Thyroid gland (tissue), 4 donors: Measurements from ENCODE around the gene DIP2C. TPM values are rescaled to one million over a fixed set of nuclear protein-coding genes. Genes with fewer than 3 reads are reported as not detected.

Source experiments
- DNase-seq, 2 donors: peaks; one replicate each; pipeline ENCODE4 v3.0.0-alpha.2; 2019
- H3K27ac ChIP-seq, 3 donors: fragments of 200-600 bp; sonication (generic); 1 replicate in 2 of 3; 2 replicates in 1 of 3; pipeline ENCODE4 v1.5.1; 2016 to 2019; ENCODE audit warnings: mild to moderate bottlenecking in 1 of 3, moderate library complexity in 1 of 3
- H3K27me3 ChIP-seq: fragments of 200-600 bp; sonication (generic); one replicate; pipeline ENCODE4 v1.5.1; 2019
- H3K36me3 ChIP-seq, 2 donors: fragments of 200-600 bp; sonication (generic); one replicate each; pipeline ENCODE4 v1.5.1; 2016 to 2019
- H3K4me1 ChIP-seq, 2 donors: fragments of 200-600 bp; sonication (generic); one replicate each; pipeline ENCODE4 v1.5.1; 2017 to 2019
- H3K4me3 ChIP-seq, 3 donors: fragments of 200-600 bp; sonication (generic); replicated peaks in 1 of 3; 1 replicate in 2 of 3; 2 replicates in 1 of 3; pipeline ENCODE4 v1.5.1; 2016; ENCODE audit warnings: mild to moderate bottlenecking in 1 of 3
- H3K9me3 ChIP-seq: fragments of 200-600 bp; sonication (generic); one replicate; pipeline ENCODE4 v1.5.1; 2017
- POLR2A ChIP-seq, 2 donors: fragments of 450-650 bp; IDR thresholded peaks; one replicate each; pipeline ENCODE4 v1.6.1; 2017; ENCODE audit warnings: antibody characterized with exemption in 2 of 2, mild to moderate bottlenecking in 2 of 2, moderate library complexity in 1 of 2
- WGBS, 2 donors: methylation state at CpG; one replicate each; pipeline ENCODE4 v1.1.5; 2017; 5-methylcytosine and 5-hydroxymethylcytosine counted together
- intact Hi-C: fragments of 100-400 bp; cut with DNase I; formaldehyde crosslinking; loops from one replicate; pipeline ENCODE4 v1.15.1; 2023
- total RNA-seq, 4 donors: library from RNA; depleted of rRNA; stranded (reverse); fragments of >200 nt; gene quantifications; one replicate each; pipeline ENCODE4 v1.2.3, GENCODE V29; 2016
- TF ChIP-seq, protein P1 (sequence below), 6 experiments: fragments of 200-600 bp in 3 of 6; fragments of 450-650 bp in 3 of 6; sonication (generic) in 3 of 6; IDR thresholded peaks; one replicate each; pipeline ENCODE4 v1.5.1; 2016 to 2019; ENCODE audit warnings: antibody characterized with exemption in 6 of 6, mild to moderate bottlenecking in 2 of 6, inconsistent platforms in 1 of 6, moderate library complexity in 1 of 6

The DIP2C gene
- total RNA-seq, 4 donors from 2014 or later: 11.4 to 14.6 (median 12.3) TPM

DNA sequence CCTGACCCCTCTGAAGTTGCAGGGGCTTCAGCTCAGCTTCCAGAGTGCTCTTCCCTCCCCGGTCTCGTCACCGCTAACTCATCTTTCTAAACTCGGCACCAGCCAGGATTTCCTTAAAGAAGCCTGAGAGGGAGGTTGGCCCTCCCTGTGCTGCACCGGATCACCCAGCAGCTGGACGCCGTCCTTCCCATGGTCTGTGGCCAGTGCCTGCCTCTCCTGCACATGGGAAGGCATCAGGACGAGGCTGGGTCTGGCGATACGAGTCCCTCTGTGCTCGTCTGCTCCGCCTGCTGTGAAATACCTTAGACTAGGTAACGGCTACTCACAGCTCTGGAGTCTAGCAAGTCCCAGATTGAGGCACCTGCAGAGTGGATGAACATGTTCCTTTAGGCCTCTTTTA is 375.1 kb downstream of the DIP2C start:
- H3K36me3 ChIP-seq: no peaks in the 10 kb centered on the region
- no peak for DNase-seq
- H3K27me3 ChIP-seq: no peaks in the 10 kb centered on the region
- intact Hi-C loops: no loop called here
- WGBS, 2 donors: 86 to 89% methylated on average over 12 to 13 of the region's 13 CpGs
- H3K9me3 ChIP-seq: no peaks in the 10 kb centered on the region
- no peak overlapping the region for H3K4me3 ChIP-seq
- H3K4me1 ChIP-seq: peaks cover 0 to 11% of the 10 kb centered on the region in 2 donors
- no peak overlapping the region for H3K27ac ChIP-seq
- TF ChIP-seq POLR2A (IDR thresholded peaks at IDR 0.05): no peak
- TF ChIP-seq, protein P1, sequence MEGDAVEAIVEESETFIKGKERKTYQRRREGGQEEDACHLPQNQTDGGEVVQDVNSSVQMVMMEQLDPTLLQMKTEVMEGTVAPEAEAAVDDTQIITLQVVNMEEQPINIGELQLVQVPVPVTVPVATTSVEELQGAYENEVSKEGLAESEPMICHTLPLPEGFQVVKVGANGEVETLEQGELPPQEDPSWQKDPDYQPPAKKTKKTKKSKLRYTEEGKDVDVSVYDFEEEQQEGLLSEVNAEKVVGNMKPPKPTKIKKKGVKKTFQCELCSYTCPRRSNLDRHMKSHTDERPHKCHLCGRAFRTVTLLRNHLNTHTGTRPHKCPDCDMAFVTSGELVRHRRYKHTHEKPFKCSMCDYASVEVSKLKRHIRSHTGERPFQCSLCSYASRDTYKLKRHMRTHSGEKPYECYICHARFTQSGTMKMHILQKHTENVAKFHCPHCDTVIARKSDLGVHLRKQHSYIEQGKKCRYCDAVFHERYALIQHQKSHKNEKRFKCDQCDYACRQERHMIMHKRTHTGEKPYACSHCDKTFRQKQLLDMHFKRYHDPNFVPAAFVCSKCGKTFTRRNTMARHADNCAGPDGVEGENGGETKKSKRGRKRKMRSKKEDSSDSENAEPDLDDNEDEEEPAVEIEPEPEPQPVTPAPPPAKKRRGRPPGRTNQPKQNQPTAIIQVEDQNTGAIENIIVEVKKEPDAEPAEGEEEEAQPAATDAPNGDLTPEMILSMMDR (IDR thresholded peaks at IDR 0.05): no peak

DNA sequence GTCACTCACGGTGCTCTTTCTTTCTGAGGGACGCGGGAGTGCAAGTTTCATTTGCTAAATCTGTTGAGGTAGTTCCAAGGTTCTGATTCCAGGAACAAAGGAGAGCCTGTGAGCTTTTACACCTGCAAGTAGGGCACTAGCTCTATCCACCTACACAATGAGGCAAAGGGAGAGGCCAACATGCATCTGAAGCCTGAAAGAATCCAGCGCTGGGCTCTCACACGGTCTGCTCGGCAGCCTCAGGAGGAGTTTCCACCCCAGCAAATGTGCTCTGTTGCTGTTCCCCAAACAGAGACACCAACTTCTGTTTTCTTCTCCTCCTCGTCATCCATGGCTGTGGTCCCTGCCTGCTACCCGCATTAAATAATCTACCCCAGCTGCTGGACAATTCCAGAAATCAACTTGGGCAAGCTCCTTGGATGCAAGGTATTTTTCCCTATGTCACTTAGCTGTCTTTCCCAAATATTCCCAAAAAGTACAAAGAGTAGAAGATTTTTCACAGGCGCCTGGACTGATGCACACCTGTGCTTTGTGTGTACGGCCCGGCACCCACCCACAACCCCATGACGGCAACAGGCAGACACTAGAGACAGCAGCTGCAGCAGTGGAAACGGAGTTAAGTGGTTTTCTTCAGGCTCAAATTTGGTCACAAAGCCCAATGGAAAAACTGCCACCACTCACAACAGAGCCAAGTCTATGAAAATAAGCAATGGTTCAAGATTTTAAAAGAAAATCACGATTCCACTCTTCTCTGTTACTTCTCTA is 377.4 kb downstream of the DIP2C start:
- TF ChIP-seq POLR2A (IDR thresholded peaks at IDR 0.05): no peak
- TF ChIP-seq, protein P1 (IDR thresholded peaks at IDR 0.05): no peak
- intact Hi-C loops: no loop called here
- DNase-seq: no peak
- Histone ChIP-seq H3K9me3 (no peaks in the 10 kb centered on the region), H3K4me1 (peaks cover 4 to 5% of the 10 kb centered on the region in 2 donors), H3K27ac (no peak overlapping the region), H3K36me3 (no peaks in the 10 kb centered on the region), H3K4me3 (no peak overlapping the region), H3K27me3 (no peaks in the 10 kb centered on the region)
- 90 to 95% methylated on average over 13 to 14 of the region's 14 CpGs for WGBS, 2 donors

DNA sequence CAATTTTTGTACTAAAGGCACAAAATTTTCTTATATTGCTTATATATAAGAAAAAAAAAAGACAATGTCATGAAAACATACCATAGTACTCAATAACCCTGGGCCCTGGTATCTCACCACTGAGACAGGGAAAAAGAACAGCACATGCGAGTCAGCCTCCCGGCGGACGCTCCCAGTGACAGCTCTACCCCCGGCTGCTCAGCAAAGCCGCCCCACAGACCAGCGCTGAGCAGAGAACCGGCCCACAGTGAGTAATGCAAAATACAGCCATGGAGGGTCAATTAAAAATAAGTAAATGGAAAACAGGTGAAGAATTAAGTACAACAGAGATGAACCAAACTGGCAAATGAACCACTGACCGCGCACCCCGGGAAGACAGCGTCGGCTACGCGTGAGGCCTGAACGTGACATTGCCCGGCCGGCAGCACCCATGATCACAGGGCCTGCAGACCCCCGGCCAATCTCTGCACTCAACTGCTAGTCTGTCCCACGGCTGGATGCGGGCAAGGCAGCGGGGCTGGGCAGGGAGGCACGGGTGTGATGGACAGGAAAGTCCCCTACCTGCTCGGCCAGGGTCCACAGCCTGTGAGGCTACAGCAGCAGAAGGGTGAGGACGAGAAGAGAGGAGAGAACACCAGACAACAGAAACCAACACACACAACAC is 378.4 kb downstream of the DIP2C start:
- intact Hi-C loops: no loop called here
- DNase-seq: no peak
- Histone ChIP-seq H3K4me1 (peaks cover 7 to 11% of the 10 kb centered on the region in 2 donors), H3K4me3 (no peak overlapping the region), H3K27me3 (no peaks in the 10 kb centered on the region), H3K27ac (no peak overlapping the region), H3K36me3 (no peaks in the 10 kb centered on the region), H3K9me3 (no peaks in the 10 kb centered on the region)
- 93 to 95% methylated on average over 25 of the region's 25 CpGs for WGBS, 2 donors
- TF ChIP-seq, protein P1 (IDR thresholded peaks at IDR 0.05): no peak
- TF ChIP-seq POLR2A (IDR thresholded peaks at IDR 0.05): no peak

DNA sequence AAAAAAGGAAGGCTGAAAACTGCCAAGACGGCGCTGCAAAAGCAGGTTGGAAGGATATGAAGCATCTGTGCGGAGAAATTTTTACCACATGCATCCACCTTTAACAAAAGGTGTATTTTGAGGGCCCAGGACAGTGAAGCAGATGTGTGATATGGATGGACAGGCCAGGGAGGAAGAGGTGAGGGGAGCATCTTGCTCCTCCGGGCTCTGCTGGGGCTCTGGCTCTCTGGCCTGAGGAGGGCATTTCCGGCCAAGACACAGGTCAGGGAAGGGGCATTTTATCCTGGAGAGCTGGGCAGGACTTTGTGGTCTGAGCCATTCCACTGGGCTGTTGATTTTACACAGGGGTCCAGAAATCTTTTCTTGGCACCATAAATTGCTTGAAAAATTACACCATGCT is 379.1 kb downstream of the DIP2C start:
- Histone ChIP-seq H3K36me3 (no peaks in the 10 kb centered on the region), H3K4me3 (no peak overlapping the region), H3K27me3 (no peaks in the 10 kb centered on the region), H3K4me1 (peaks cover 7 to 11% of the 10 kb centered on the region in 2 donors), H3K27ac (no peak overlapping the region), H3K9me3 (no peaks in the 10 kb centered on the region)
- TF ChIP-seq, protein P1 (IDR thresholded peaks at IDR 0.05): no peak
- no peak for TF ChIP-seq POLR2A (IDR thresholded peaks at IDR 0.05)
- DNase-seq: no peak
- intact Hi-C loops: no loop called here
- WGBS, 2 donors: 90 to 97% methylated on average over 5 of the region's 5 CpGs

DNA sequence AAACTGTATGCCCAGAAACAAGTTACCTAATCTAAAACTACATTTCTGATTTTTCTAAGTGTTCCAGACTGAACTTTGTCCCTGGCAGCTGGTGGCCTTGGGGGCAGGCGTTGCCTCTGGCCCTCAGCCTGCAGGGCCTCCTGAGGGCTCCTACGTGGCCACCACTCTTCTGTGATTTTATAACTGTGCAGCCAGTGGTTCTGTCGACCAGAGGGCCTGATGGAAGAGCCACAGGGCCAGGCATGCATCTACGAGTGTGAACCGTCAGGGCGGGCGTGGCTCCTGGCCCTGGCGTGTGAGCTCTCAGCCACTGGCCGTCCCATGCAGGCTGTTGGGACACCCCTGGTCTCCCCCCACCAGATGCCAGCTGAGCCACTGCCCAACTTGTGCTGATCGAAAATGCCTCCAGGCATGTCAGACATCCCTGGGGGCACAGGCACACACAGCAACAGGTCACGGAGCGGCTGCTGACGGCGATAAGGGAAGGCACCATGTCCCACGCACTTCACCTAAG is 380.8 kb downstream of the DIP2C start:
- no peak for DNase-seq
- TF ChIP-seq POLR2A (IDR thresholded peaks at IDR 0.05): no peak
- TF ChIP-seq, protein P1 (IDR thresholded peaks at IDR 0.05): no peak

More for the DNA sequence above, 380.8 kb downstream of the DIP2C start:
- H3K36me3 ChIP-seq: no peaks in the 10 kb centered on the region
- H3K4me3 ChIP-seq: no peak overlapping the region
- intact Hi-C loops: no loop called here
- H3K27me3 ChIP-seq: no peaks in the 10 kb centered on the region
- WGBS, 2 donors: 93 to 94% methylated on average over 10 to 15 of the region's 15 CpGs
- no peaks in the 10 kb centered on the region for H3K9me3 ChIP-seq
- H3K4me1 ChIP-seq: peaks cover 7 to 11% of the 10 kb centered on the region in 2 donors
- no peak overlapping the region for H3K27ac ChIP-seq
